WTC11 (cell line): ENCODE data around the gene MYMX.

ENCODE experiments used
- TP53 ChIP-seq: sonication (generic); formaldehyde crosslinking; IDR thresholded peaks from 2 replicates; pipeline ENCODE4 v1.8.1; 2023; ENCODE audit warnings: mild to moderate bottlenecking, missing genetic modification reagents
- TF ChIP-seq, protein P1 (sequence below): fragments of 200-600 bp; IDR thresholded peaks from 2 replicates; pipeline ENCODE4 v1.8.0; 2022; ENCODE audit warnings: antibody characterized with exemption
- TF ChIP-seq, protein P2 (sequence below): sonication (generic); formaldehyde crosslinking; IDR thresholded peaks from 2 replicates; pipeline ENCODE4 v1.8.1; 2022; ENCODE audit warnings: mild to moderate bottlenecking, moderate library complexity, missing genetic modification reagents

- TF ChIP-seq TP53 (CRISPR knock-in tag): no peak
- TF ChIP-seq, protein P1, sequence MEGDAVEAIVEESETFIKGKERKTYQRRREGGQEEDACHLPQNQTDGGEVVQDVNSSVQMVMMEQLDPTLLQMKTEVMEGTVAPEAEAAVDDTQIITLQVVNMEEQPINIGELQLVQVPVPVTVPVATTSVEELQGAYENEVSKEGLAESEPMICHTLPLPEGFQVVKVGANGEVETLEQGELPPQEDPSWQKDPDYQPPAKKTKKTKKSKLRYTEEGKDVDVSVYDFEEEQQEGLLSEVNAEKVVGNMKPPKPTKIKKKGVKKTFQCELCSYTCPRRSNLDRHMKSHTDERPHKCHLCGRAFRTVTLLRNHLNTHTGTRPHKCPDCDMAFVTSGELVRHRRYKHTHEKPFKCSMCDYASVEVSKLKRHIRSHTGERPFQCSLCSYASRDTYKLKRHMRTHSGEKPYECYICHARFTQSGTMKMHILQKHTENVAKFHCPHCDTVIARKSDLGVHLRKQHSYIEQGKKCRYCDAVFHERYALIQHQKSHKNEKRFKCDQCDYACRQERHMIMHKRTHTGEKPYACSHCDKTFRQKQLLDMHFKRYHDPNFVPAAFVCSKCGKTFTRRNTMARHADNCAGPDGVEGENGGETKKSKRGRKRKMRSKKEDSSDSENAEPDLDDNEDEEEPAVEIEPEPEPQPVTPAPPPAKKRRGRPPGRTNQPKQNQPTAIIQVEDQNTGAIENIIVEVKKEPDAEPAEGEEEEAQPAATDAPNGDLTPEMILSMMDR: no peak
- TF ChIP-seq, protein P2, sequence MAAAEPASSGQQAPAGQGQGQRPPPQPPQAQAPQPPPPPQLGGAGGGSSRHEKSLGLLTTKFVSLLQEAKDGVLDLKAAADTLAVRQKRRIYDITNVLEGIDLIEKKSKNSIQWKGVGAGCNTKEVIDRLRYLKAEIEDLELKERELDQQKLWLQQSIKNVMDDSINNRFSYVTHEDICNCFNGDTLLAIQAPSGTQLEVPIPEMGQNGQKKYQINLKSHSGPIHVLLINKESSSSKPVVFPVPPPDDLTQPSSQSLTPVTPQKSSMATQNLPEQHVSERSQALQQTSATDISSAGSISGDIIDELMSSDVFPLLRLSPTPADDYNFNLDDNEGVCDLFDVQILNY (CRISPR knock-in tag): no peak
Observed at GRCh38 chr6:44216677-44217331, at the start of gene MYMX.
